GM21825 (cell line): ENCODE data around the gene FNTB.

ENCODE experiments used
- ATAC-seq: cut with Tn5 transposase; IDR thresholded peaks from one replicate; pipeline ENCODE4 v1.9.1; 2021; ENCODE audit warnings: mild to moderate bottlenecking, moderate library complexity; ENCODE audit not compliant: unreplicated experiment

FNTB gene

GRCh38 chr14:64952598-64953309 is 33.9 kb upstream of the FNTB start:
- ATAC-seq = peak; percentile 59

- ATAC-seq = no peak
Measured at GRCh38 chr14:64953310-64953654, 33.4 kb upstream of the FNTB start.

- ATAC-seq = no peak
Measured at GRCh38 chr14:64953661-64954060, 33.0 kb upstream of the FNTB start.

- ATAC-seq = no peak
Measured at GRCh38 chr14:64954491-64955240, 32.0 kb upstream of the FNTB start.

- ATAC-seq = no peak
Measured at GRCh38 chr14:64955297-64955696, 31.4 kb upstream of the FNTB start.

- ATAC-seq = no peak
Measured at GRCh38 chr14:64956697-64957406, 29.8 kb upstream of the FNTB start.

GRCh38 chr14:64958201-64958600 is 28.5 kb upstream of the FNTB start:
- ATAC-seq = no peak

- ATAC-seq = no peak
Measured at GRCh38 chr14:64958743-64959142, 28.0 kb upstream of the FNTB start.

GRCh38 chr14:64960762-64961276 is 25.9 kb upstream of the FNTB start:
- ATAC-seq = no peak

- ATAC-seq = no peak
Measured at GRCh38 chr14:64963611-64964010, 23.1 kb upstream of the FNTB start.

- no peak for ATAC-seq
Measured at GRCh38 chr14:64965356-64966000, 21.2 kb upstream of the FNTB start.

- ATAC-seq = no peak
Measured at GRCh38 chr14:64966976-64967375, 19.7 kb upstream of the FNTB start.

GRCh38 chr14:64968167-64968566 is 18.5 kb upstream of the FNTB start:
- no peak for ATAC-seq

GRCh38 chr14:64968651-64969050 is 18.0 kb upstream of the FNTB start:
- no peak for ATAC-seq

- no peak for ATAC-seq
Measured at GRCh38 chr14:64970041-64970440, 16.7 kb upstream of the FNTB start.

- ATAC-seq = no peak
Measured at GRCh38 chr14:64970776-64971477, 15.8 kb upstream of the FNTB start.

- no peak for ATAC-seq
Measured at GRCh38 chr14:64971491-64971942, 15.2 kb upstream of the FNTB start.

- no peak for ATAC-seq
Measured at GRCh38 chr14:64971943-64972791, 14.5 kb upstream of the FNTB start, which contains the start of gene RAB15. RAB15 (minus strand) TSS chr14:64972336; CDS start chr14:64972076, 260 bp downstream.

GRCh38 chr14:64973026-64973442 is 13.7 kb upstream of the FNTB start:
- no peak for ATAC-seq
